ENCODE results near the gene RAB7A.

- no peak for TF ChIP-seq CTCF (IDR thresholded peaks at IDR 0.05)
- TF ChIP-seq EZH2phosphoT487 (IDR thresholded peaks at IDR 0.05) = no peak
Observed at GRCh38 chr3:128712848-128713247, 13.1 kb upstream of the RAB7A start.
